ENCODE data around the gene MAPKBP1.

MAPKBP1 gene

GRCh38 chr15:41795996-41796856, 21.9 kb downstream of the MAPKBP1 start:
- TF ChIP-seq MYC (IDR thresholded peaks at IDR 0.05; ENCODE audit: low read depth, low read length) (no peak), POLR2A (IDR thresholded peaks at IDR 0.05; ENCODE audit: extremely low read depth, insufficient read length) (no peak), MAX (IDR thresholded peaks at IDR 0.05; ENCODE audit: low read depth, low read length) (no peak), CTCF (IDR thresholded peaks at IDR 0.05; ENCODE audit: low read depth, low read length) (no peak)
- no peak overlapping the region for H3K4me3 ChIP-seq (ENCODE audit: low read depth, low read length)
- no peak for DNase-seq (ENCODE audit: low read depth)

DNA sequence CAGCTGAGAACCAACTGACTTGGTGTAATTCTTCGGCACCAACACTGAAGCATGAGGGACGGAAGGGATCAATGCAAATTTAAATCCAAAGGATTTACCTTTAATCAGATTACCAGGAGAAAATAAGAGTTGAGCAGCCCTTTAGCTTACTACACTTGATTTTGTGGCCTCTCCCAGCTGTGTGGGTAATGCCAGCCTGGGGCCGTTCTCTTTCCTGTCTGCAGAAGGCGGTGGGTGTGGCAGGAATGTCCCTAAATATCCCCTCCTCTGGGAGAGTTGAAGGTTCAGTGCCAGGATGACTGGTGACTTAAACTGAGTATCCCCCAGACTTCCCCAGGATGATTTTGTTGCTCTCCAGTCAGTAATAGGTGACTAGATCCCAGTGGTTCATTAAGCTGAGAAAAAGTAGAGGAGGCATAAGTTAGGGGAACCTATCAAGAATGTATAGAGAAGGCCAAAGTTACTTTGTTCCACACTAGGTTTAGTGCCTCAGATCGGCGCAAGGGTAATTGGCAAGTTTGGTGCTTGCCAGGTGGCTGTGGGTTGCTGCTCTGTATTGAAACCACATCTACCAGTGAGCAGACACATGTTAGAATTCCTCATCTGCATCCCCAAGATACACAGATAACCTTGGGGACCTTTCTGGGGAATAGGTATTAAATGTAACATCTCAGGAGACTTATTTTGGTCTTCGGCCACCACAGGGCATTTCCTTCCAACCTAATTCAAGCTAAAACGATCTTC, 23.1 kb downstream of the MAPKBP1 start:
- no peak overlapping the region for H3K4me3 ChIP-seq (ENCODE audit: low read depth, low read length)
- TF ChIP-seq MYC (IDR thresholded peaks at IDR 0.05; ENCODE audit: low read depth, low read length) (no peak), MAX (IDR thresholded peaks at IDR 0.05; ENCODE audit: low read depth, low read length) (no peak), CTCF (IDR thresholded peaks at IDR 0.05; ENCODE audit: low read depth, low read length) (no peak), POLR2A (IDR thresholded peaks at IDR 0.05; ENCODE audit: extremely low read depth, insufficient read length) (no peak)
- DNase-seq (ENCODE audit: low read depth), result no peak

DNA sequence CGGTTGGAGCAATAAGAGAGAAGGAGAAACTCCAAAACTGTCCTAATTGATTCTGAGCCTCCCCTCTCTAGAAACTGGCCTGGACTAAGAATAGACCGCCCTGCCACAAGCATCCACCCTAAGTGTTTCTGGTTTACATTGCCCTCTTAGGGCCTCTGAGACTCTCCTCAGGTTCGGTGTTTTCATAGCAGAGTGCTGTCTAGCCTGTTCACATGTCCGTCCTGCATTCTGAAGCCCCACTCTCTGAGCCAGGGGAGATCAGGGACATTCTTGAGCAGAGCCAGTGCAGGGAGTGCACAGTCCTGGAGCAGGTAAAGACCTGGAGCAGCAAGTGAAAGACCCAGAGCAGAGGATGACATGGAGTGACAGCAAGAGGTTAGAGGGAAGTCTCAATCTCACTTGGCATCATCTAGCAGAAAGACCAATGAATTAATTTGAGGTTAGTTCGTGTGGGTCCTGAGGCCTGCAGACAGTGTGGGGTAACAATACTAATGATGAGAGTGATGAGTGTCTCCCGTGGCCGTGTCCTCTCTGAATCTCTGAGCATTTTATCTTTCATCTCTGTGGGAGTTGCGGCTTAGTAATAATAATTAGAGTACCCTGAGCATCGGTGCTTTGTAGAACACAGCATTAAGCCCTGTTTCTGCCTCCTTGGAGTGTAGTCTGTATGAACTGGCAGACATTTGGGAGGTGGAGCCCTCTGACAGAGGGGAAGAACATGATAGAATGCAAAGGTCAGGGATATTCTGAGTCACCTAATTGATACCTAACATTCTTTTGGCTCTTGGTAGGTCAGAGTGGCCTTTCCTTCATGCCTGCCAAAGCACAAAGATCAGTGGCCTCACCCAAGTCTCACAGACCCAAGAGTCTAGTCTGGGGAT, 24.6 kb downstream of the MAPKBP1 start:
- DNase-seq (ENCODE audit: low read depth), result no peak
- no peak overlapping the region for H3K4me3 ChIP-seq (ENCODE audit: low read depth, low read length)
- TF ChIP-seq POLR2A (IDR thresholded peaks at IDR 0.05; ENCODE audit: extremely low read depth, insufficient read length), result no peak
- no peak for TF ChIP-seq MAX (IDR thresholded peaks at IDR 0.05; ENCODE audit: low read depth, low read length)
- TF ChIP-seq CTCF (IDR thresholded peaks at IDR 0.05; ENCODE audit: low read depth, low read length), result no peak
- no peak for TF ChIP-seq MYC (IDR thresholded peaks at IDR 0.05; ENCODE audit: low read depth, low read length)

GRCh38 chr15:41799488-41799805, 25.2 kb downstream of the MAPKBP1 start:
- no peak for DNase-seq (ENCODE audit: low read depth)
- no peak overlapping the region for H3K4me3 ChIP-seq (ENCODE audit: low read depth, low read length)
- no peak for TF ChIP-seq CTCF (IDR thresholded peaks at IDR 0.05; ENCODE audit: low read depth, low read length)
- no peak for TF ChIP-seq MYC (IDR thresholded peaks at IDR 0.05; ENCODE audit: low read depth, low read length)
- TF ChIP-seq POLR2A (IDR thresholded peaks at IDR 0.05; ENCODE audit: extremely low read depth, insufficient read length), result no peak
- TF ChIP-seq MAX (IDR thresholded peaks at IDR 0.05; ENCODE audit: low read depth, low read length), result no peak

- no peak for DNase-seq (ENCODE audit: low read depth)
- no peak overlapping the region for H3K4me3 ChIP-seq (ENCODE audit: low read depth, low read length)
- no peak for TF ChIP-seq CTCF (IDR thresholded peaks at IDR 0.05; ENCODE audit: low read depth, low read length)
Measured at GRCh38 chr15:41801185-41801584, 26.9 kb downstream of the MAPKBP1 start.
